Left lung (tissue), 10 donors: ENCODE results near the gene ZC2HC1C. TPM values are rescaled to one million over a fixed set of nuclear protein-coding genes. Genes with fewer than 3 reads are reported as not detected.
"Not testable (repeated sequence)": the region's sequence is repeated elsewhere in the genome, so short reads cannot be mapped to it uniquely, and the experiment has no call there.

Source experiments
- ATAC-seq: fragments of 200-7000 bp; cut with Tn5 transposase; one replicate; pipeline ENCODE4 v1.9.1; 2020; ENCODE audit warnings: moderate library complexity
- DNase-seq, 4 donors: peaks; one replicate each; pipeline ENCODE4 v3.0.0-alpha.2; 2013 to 2020
- H3K27ac ChIP-seq, 2 donors: fragments of 200-600 bp; sonication (generic) in 1 of 2; one replicate each; pipeline versions ENCODE4 v1.5.0 to v1.8.0; 2020 to 2021
- H3K27me3 ChIP-seq, 2 donors: fragments of 200-600 bp; sonication (generic) in 1 of 2; one replicate each; pipeline versions ENCODE4 v1.5.0 to v1.8.0; 2020 to 2021
- H3K36me3 ChIP-seq, 2 donors: fragments of 200-600 bp; sonication (generic) in 1 of 2; one replicate each; pipeline versions ENCODE4 v1.5.0 to v1.8.0; 2020 to 2021
- H3K4me1 ChIP-seq, 2 donors: fragments of 200-600 bp; one replicate each; pipeline ENCODE4 v1.8.0; 2021
- H3K4me3 ChIP-seq, 2 donors: fragments of 200-600 bp; sonication (generic) in 1 of 2; one replicate each; pipeline versions ENCODE4 v1.5.0 to v1.8.0; 2020 to 2021; ENCODE audit warnings: mild to moderate bottlenecking in 1 of 2
- H3K9me3 ChIP-seq, 2 donors: fragments of 200-600 bp; sonication (generic) in 1 of 2; one replicate each; pipeline versions ENCODE4 v1.5.0 to v1.8.0; 2020 to 2021
- CTCF ChIP-seq, 2 donors: fragments of 200-600 bp; sonication (generic) in 1 of 2; IDR thresholded peaks; one replicate each; pipeline versions ENCODE4 v1.5.0 to v1.8.0; 2021; ENCODE audit warnings: antibody characterized with exemption in 2 of 2
- intact Hi-C, 2 donors: fragments of 100-400 bp; cut with DNase I; formaldehyde crosslinking; loops; one replicate each; pipeline versions ENCODE4 v1.11.2 to v1.14.2; 2022
- polyA plus RNA-seq, 6 donors: library from polyadenylated mRNA; unstranded; fragments of 120-200 nt; gene quantifications; one replicate each; pipeline ENCODE4 v1.2.1, GENCODE V29; 2013; ENCODE audit not compliant: insufficient read length in 6 of 6
- total RNA-seq, 2 donors: library from RNA; stranded (reverse); fragmentation: NEBNext Ultra II Directional; extraction: Animal tissue kit (Norgen Biotek cat#: 25700); gene quantifications; one replicate each; pipeline ENCODE4 v1.2.1, GENCODE V29; 2021
- donor health status: DM: no; HTN: yes; CAD: no.
- donor health status: DM: no; HTN: no; CAD: no.

The ZC2HC1C gene
- total and polyA plus RNA-seq, 8 donors, result 3.1 to 6.6 (median 4.8) TPM

- H3K9me3 ChIP-seq, result no peaks in the 10 kb centered on the region
- intact Hi-C loops, result no loop called here
- peak within 1 kb of the TSS; percentile 64 to 83 for H3K4me3 ChIP-seq
- ATAC-seq (peak; percentile 96), DNase-seq (peak; percentile 91 to 96 (median 92))
- TF ChIP-seq CTCF (IDR thresholded peaks at IDR 0.05), result no peak
- H3K27ac ChIP-seq, result peak within 1 kb of the TSS; percentile 94 to 99
- H3K4me1 ChIP-seq, result peaks cover 27 to 47% of the 10 kb centered on the region in 2 donors
- no peaks in the 10 kb centered on the region for H3K27me3 ChIP-seq
- peaks cover 0 to 18% of the 10 kb centered on the region in 2 donors for H3K36me3 ChIP-seq
These were observed 57.4 kb downstream of the ZC2HC1C start, which contains the start of gene NEK9 for GRCh38 chr14:75126679-75127473. Gene NEK9 (minus strand): TSS chr14:75127048. CDS start chr14:75126921, 127 bp downstream.

GRCh38 chr14:75127474-75127820 lies 58.0 kb downstream of the ZC2HC1C start:
- peak overlapping the region; percentile 64 to 83 for H3K4me3 ChIP-seq
- intact Hi-C loops, result not testable (repeated sequence)
- peak; percentile 36 for ATAC-seq

GRCh38 chr14:75127903-75128595 lies 58.6 kb downstream of the ZC2HC1C start:
- no peak for ATAC-seq
- DNase-seq, result no peak
- intact Hi-C loops, result no loop called here
- peaks cover 0 to 20% of the 10 kb centered on the region in 2 donors for H3K36me3 ChIP-seq
- H3K4me1 ChIP-seq, result peaks cover 29 to 56% of the 10 kb centered on the region in 2 donors
- peak overlapping the region in 1 of 2 donors; percentile 83 for H3K4me3 ChIP-seq
- peak overlapping the region; percentile 94 to 99 for H3K27ac ChIP-seq
- no peaks in the 10 kb centered on the region for H3K27me3 ChIP-seq
- no peaks in the 10 kb centered on the region for H3K9me3 ChIP-seq
- TF ChIP-seq CTCF (IDR thresholded peaks at IDR 0.05), result no peak

More at GRCh38 chr14:75127474-75127820, 58.0 kb downstream of the ZC2HC1C start:
- peaks cover 0 to 20% of the 10 kb centered on the region in 2 donors for H3K36me3 ChIP-seq
- peak overlapping the region; percentile 94 to 99 for H3K27ac ChIP-seq
- not testable (repeated sequence) for DNase-seq, H3K27me3 ChIP-seq, H3K9me3 ChIP-seq
- H3K4me1 ChIP-seq, result peaks cover 27 to 50% of the 10 kb centered on the region in 2 donors

- intact Hi-C loops, result no loop called here
- H3K27ac ChIP-seq, result peak overlapping the region in 1 of 2 donors; percentile 99
- TF ChIP-seq CTCF (IDR thresholded peaks at IDR 0.05), result no peak
These were observed 59.2 kb downstream of the ZC2HC1C start for GRCh38 chr14:75128596-75128990.

More at GRCh38 chr14:75128596-75128990, 59.2 kb downstream of the ZC2HC1C start:
- H3K4me3 ChIP-seq, result no peak overlapping the region
- peaks cover 0 to 25% of the 10 kb centered on the region in 2 donors for H3K36me3 ChIP-seq
- ATAC-seq (no peak), DNase-seq (no peak)
- H3K27me3 ChIP-seq, result no peaks in the 10 kb centered on the region
- H3K4me1 ChIP-seq, result peaks cover 29 to 55% of the 10 kb centered on the region in 2 donors
- H3K9me3 ChIP-seq, result no peaks in the 10 kb centered on the region

Other genes starting within 250 kb of the ZC2HC1C start
- gene PROX2, start 193.5 kb upstream of the ZC2HC1C start, total RNA-seq, result under 1 TPM in 1 of 2 donors, not detected in 1; 0.08 TPM
- gene PROX2, start 193.5 kb upstream of the ZC2HC1C start, polyA plus RNA-seq, result 1 to 10 TPM; 2.0 to 3.8 (median 3.1) TPM
- gene DLST, start 187.7 kb upstream of the ZC2HC1C start, total RNA-seq, result 10 to 100 TPM; 88.3 to 98.6 TPM
- gene DLST, start 187.7 kb upstream of the ZC2HC1C start, polyA plus RNA-seq, result 100 to 1,000 TPM in 2 of 6 donors, 10 to 100 TPM in 4; 90.4 to 104 (median 96.3) TPM
- gene RPS6KL1, start 146.4 kb upstream of the ZC2HC1C start, total RNA-seq, result 1 to 10 TPM; 5.6 to 6.7 TPM
- 1 to 10 TPM in 4 of 6 donors, under 1 TPM in 2; 0.62 to 1.8 (median 1.1) TPM for gene RPS6KL1, start 146.4 kb upstream of the ZC2HC1C start, polyA plus RNA-seq
- 1 to 10 TPM; 3.4 to 4.6 TPM for gene PGF, start 114.0 kb upstream of the ZC2HC1C start, total RNA-seq
- gene PGF, start 114.0 kb upstream of the ZC2HC1C start, polyA plus RNA-seq, result 10 to 100 TPM; 12.3 to 18.6 (median 14.0) TPM
- 10 to 100 TPM; 38.7 to 44.4 TPM for gene EIF2B2, start 66.7 kb upstream of the ZC2HC1C start, total RNA-seq
- 10 to 100 TPM; 43.5 to 58.2 (median 48.2) TPM for gene EIF2B2, start 66.7 kb upstream of the ZC2HC1C start, polyA plus RNA-seq
- gene MLH3, start 18.2 kb upstream of the ZC2HC1C start, total RNA-seq, result 10 to 100 TPM; 24.7 to 25.9 TPM
- gene MLH3, start 18.2 kb upstream of the ZC2HC1C start, polyA plus RNA-seq, result 10 to 100 TPM; 36.8 to 48.3 (median 40.8) TPM
- 10 to 100 TPM in 1 of 2 donors, 1 to 10 TPM in 1; 9.8 to 15.8 TPM for gene ACYP1, start 5.6 kb upstream of the ZC2HC1C start, total RNA-seq
- 10 to 100 TPM; 41.5 to 57.0 (median 53.1) TPM for gene ACYP1, start 5.6 kb upstream of the ZC2HC1C start, polyA plus RNA-seq
- 10 to 100 TPM; 75.8 to 77.7 TPM for gene NEK9, start 57.4 kb downstream of the ZC2HC1C start, total RNA-seq
- 100 to 1,000 TPM; 124 to 147 (median 132) TPM for gene NEK9, start 57.4 kb downstream of the ZC2HC1C start, polyA plus RNA-seq
- 100 to 1,000 TPM; 338 to 391 TPM for gene TMED10, start 107.0 kb downstream of the ZC2HC1C start, total RNA-seq
- gene TMED10, start 107.0 kb downstream of the ZC2HC1C start, polyA plus RNA-seq, result 100 to 1,000 TPM; 171 to 202 (median 192) TPM
- gene FOS, start 209.2 kb downstream of the ZC2HC1C start, total RNA-seq, result 100 to 1,000 TPM in 1 of 2 donors, 10 to 100 TPM in 1; 92.2 to 264 TPM
- gene FOS, start 209.2 kb downstream of the ZC2HC1C start, polyA plus RNA-seq, result 1,000 to 10,000 TPM in 3 of 6 donors, 100 to 1,000 TPM in 2, 10 to 100 TPM in 1; 57.9 to 3,242 (median 1,036) TPM